GM13977 (cell line): ENCODE data around the gene PRDM16.

Source experiments
- DNase-seq: peaks from one replicate; pipeline ENCODE4 v3.0.0; 2012; ENCODE audit warnings: low spot score
- CTCF ChIP-seq: IDR thresholded peaks from 2 replicates; pipeline ENCODE4 v1.5.1; 2012; ENCODE audit warnings: mild to moderate bottlenecking, control low read depth; ENCODE audit not compliant: insufficient read depth; ENCODE audit errors: extremely low read depth, missing control alignments
- in situ Hi-C: fragments of 300-500 bp; cut with MboI; formaldehyde crosslinking; loops from one replicate; pipeline ENCODE4 v1.12.0; 2022; ENCODE audit warnings: low sequenced_read_pairs, low pct_unique_long_range_greater_than_20kb, mixed read lengths, inconsistent platforms; ENCODE audit not compliant: unreplicated experiment

The PRDM16 gene

GRCh38 chr1:3208819-3209200, 139.8 kb downstream of the PRDM16 start:
- no peak for DNase-seq
- in situ Hi-C loops, result no loop called here
- TF ChIP-seq CTCF, result no peak

GRCh38 chr1:3209201-3209600, 140.2 kb downstream of the PRDM16 start:
- DNase-seq, result no peak
- no peak for TF ChIP-seq CTCF
- in situ Hi-C loops, result no loop called here

GRCh38 chr1:3211582-3212375, 142.8 kb downstream of the PRDM16 start:
- TF ChIP-seq CTCF, result no peak
- no peak for DNase-seq
- in situ Hi-C loops, result no loop called here

- DNase-seq, result no peak
- in situ Hi-C loops, result no loop called here
- TF ChIP-seq CTCF, result no peak
Observed at GRCh38 chr1:3212453-3213355, 143.7 kb downstream of the PRDM16 start.

- DNase-seq, result no peak
- TF ChIP-seq CTCF, result no peak
- in situ Hi-C loops, result no loop called here
Observed at GRCh38 chr1:3213730-3214129, 144.7 kb downstream of the PRDM16 start.

- in situ Hi-C loops, result no loop called here
- no peak for DNase-seq
Observed at GRCh38 chr1:3215198-3216014, 146.4 kb downstream of the PRDM16 start.

More at GRCh38 chr1:3215198-3216014, 146.4 kb downstream of the PRDM16 start:
- TF ChIP-seq CTCF, result no peak
